Spinal cord (tissue), 10 donors: ENCODE results near the gene OR52B2. TPM values are rescaled to one million over a fixed set of nuclear protein-coding genes. Genes with fewer than 3 reads are reported as not detected.

Experiments used
- DNase-seq, 6 donors: peaks; one replicate each; pipeline versions ENCODE4 v3.0.0 to v3.0.0-alpha.2; 2013 to 2015; ENCODE audit warnings: low spot score in 6 of 6, low read depth in 4 of 6
- H3K27ac ChIP-seq: one replicate; pipeline ENCODE4 v1.5.1; 2013; ENCODE audit warnings: low read depth, low read length, control low read depth
- H3K27me3 ChIP-seq: one replicate; pipeline ENCODE4 v1.6.1; 2013; ENCODE audit warnings: low read length; ENCODE audit not compliant: control insufficient read depth, insufficient read depth
- H3K36me3 ChIP-seq: one replicate; pipeline ENCODE4 v1.6.1; 2013; ENCODE audit warnings: low read length; ENCODE audit not compliant: control insufficient read depth, insufficient read depth
- H3K4me1 ChIP-seq: one replicate; pipeline ENCODE4 v1.6.1; 2013; ENCODE audit warnings: low read length; ENCODE audit not compliant: control insufficient read depth, insufficient read depth
- H3K4me3 ChIP-seq: one replicate; pipeline ENCODE4 v1.5.1; 2013; ENCODE audit warnings: low read depth, low read length, control low read depth
- H3K9me3 ChIP-seq: one replicate; pipeline ENCODE4 v1.6.1; 2013; ENCODE audit warnings: low read length; ENCODE audit not compliant: control insufficient read depth, insufficient read depth
- WGBS: methylation state at CpG from one replicate; pipeline ENCODE4 v1.1.5; 2013; ENCODE audit warnings: missing lambda C conversion rate; ENCODE audit not compliant: insufficient coverage; 5-methylcytosine and 5-hydroxymethylcytosine counted together
- polyA plus RNA-seq, 2 donors: library from polyadenylated mRNA; unstranded; fragments of 120-200 nt; gene quantifications; one replicate each; pipeline ENCODE4 v1.2.1, GENCODE V29; 2013; ENCODE audit not compliant: insufficient read length in 2 of 2
- total RNA-seq, 2 donors: library from RNA; depleted of rRNA in 1 of 2; stranded (reverse); fragments of 120-200 nt in 1 of 2; fragments of >200 nt in 1 of 2; gene quantifications; one replicate each; pipeline versions ENCODE4 v1.2.3 to v1.2.4, GENCODE V29; 2013 to 2014
- donor health status: healthy.

OR52B2 gene
- total and polyA plus RNA-seq, 4 donors: not detected

DNA sequence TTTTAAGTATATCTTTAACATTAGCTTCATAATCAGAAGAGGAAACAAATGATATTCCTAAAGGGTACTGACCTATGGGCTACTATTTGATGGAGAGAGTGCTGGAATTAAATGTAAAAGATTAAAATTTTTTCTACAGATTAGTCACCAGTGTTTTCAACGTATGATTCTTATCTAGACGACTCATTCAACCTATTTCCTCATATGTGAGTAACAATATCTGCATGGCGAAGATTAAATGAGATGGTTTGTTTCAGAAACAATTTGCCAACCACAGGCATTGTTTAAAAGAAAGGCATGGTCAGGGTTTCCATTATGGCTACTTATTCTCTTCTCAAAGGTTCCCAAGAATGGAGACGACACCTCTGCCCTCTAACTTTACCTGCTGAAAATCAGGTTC, 42.2 kb downstream of the OR52B2 start:
- 100% methylated on average over 1 of the region's 4 CpGs for WGBS
- no peak for DNase-seq
- H3K36me3 ChIP-seq: no peaks in the 10 kb centered on the region
- H3K27ac ChIP-seq: no peak overlapping the region
- H3K4me1 ChIP-seq: no peaks in the 10 kb centered on the region
- H3K27me3 ChIP-seq: no peaks in the 10 kb centered on the region
- no peak overlapping the region for H3K4me3 ChIP-seq
- H3K9me3 ChIP-seq: no peaks in the 10 kb centered on the region

DNA sequence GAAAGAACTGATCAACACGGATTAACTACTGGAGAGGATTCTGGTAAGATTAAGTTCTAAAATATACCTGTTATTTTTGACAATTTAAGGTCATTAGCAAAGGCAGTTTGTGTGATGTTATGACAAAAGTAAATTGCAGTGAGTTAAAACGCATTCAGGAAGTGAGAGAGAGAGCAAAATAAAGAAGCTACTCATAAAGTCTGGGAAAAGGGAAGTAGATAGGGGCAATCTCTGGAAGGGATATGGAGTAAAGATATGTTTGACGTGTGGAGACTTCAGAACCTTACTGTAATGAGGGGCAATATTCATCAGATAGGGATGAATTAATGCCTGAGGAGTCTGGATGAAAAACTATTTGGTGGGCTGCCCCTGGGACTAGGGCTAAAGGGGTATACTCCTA, 45.9 kb downstream of the OR52B2 start:
- 81% methylated on average over 2 of the region's 3 CpGs for WGBS

More for the DNA sequence above, 45.9 kb downstream of the OR52B2 start:
- no peak for DNase-seq
- H3K4me1 ChIP-seq: no peaks in the 10 kb centered on the region
- H3K4me3 ChIP-seq: no peak overlapping the region
- no peaks in the 10 kb centered on the region for H3K9me3 ChIP-seq
- no peaks in the 10 kb centered on the region for H3K27me3 ChIP-seq
- no peaks in the 10 kb centered on the region for H3K36me3 ChIP-seq
- no peak overlapping the region for H3K27ac ChIP-seq

Other genes with a start within 250 kb of the OR52B2 start
- not detected for gene OR56A3, start 228.1 kb downstream of the OR52B2 start, total RNA-seq
- gene OR56A3, start 228.1 kb downstream of the OR52B2 start, polyA plus RNA-seq: not detected
- gene OR56A5, start 201.8 kb downstream of the OR52B2 start, total RNA-seq: not detected
- not detected for gene OR56A5, start 201.8 kb downstream of the OR52B2 start, polyA plus RNA-seq
- gene OR52L1, start 183.3 kb downstream of the OR52B2 start, total RNA-seq: not detected
- not detected for gene OR52L1, start 183.3 kb downstream of the OR52B2 start, polyA plus RNA-seq
- under 1 TPM in 1 of 2 donors, not detected in 1; 0.06 TPM for gene OR56A4, start 163.4 kb downstream of the OR52B2 start, total RNA-seq
- under 1 TPM in 1 of 2 donors, not detected in 1; 0.06 TPM for gene OR56A4, start 163.4 kb downstream of the OR52B2 start, polyA plus RNA-seq
- gene OR56A1, start 139.6 kb downstream of the OR52B2 start, total RNA-seq: under 1 TPM; 0.06 to 0.10 TPM
- not detected for gene OR56A1, start 139.6 kb downstream of the OR52B2 start, polyA plus RNA-seq
- gene OR56B4, start 62.6 kb downstream of the OR52B2 start, total RNA-seq: not detected
- gene OR56B4, start 62.6 kb downstream of the OR52B2 start, polyA plus RNA-seq: not detected
- gene OR52W1, start 28.9 kb upstream of the OR52B2 start, total RNA-seq: not detected
- gene OR52W1, start 28.9 kb upstream of the OR52B2 start, polyA plus RNA-seq: under 1 TPM; 0.24 TPM
- gene C11orf42, start 35.2 kb upstream of the OR52B2 start, total RNA-seq: not detected
- 1 to 10 TPM; 1.2 to 2.0 TPM for gene C11orf42, start 35.2 kb upstream of the OR52B2 start, polyA plus RNA-seq
- gene FHIP1B, start 64.3 kb upstream of the OR52B2 start, total RNA-seq: 10 to 100 TPM; 14.6 to 30.1 TPM
- 10 to 100 TPM; 37.7 to 42.3 TPM for gene FHIP1B, start 64.3 kb upstream of the OR52B2 start, polyA plus RNA-seq
- gene CNGA4, start 68.8 kb upstream of the OR52B2 start, total RNA-seq: under 1 TPM; 0.20 to 0.39 TPM
- gene CNGA4, start 68.8 kb upstream of the OR52B2 start, polyA plus RNA-seq: under 1 TPM; 0.68 to 0.78 TPM
- 1 to 10 TPM; 1.6 to 2.0 TPM for gene CCKBR, start 89.5 kb upstream of the OR52B2 start, total RNA-seq
- 1 to 10 TPM; 4.1 to 4.4 TPM for gene CCKBR, start 89.5 kb upstream of the OR52B2 start, polyA plus RNA-seq
- gene CAVIN3, start 150.2 kb upstream of the OR52B2 start, total RNA-seq: 100 to 1,000 TPM in 1 of 2 donors, 10 to 100 TPM in 1; 19.1 to 107 TPM
- 10 to 100 TPM; 14.3 to 28.8 TPM for gene CAVIN3, start 150.2 kb upstream of the OR52B2 start, polyA plus RNA-seq
- gene SMPD1, start 220.1 kb upstream of the OR52B2 start, total RNA-seq: 10 to 100 TPM; 18.8 to 38.2 TPM
- 10 to 100 TPM; 44.4 to 50.0 TPM for gene SMPD1, start 220.1 kb upstream of the OR52B2 start, polyA plus RNA-seq
- gene APBB1, start 248.8 kb upstream of the OR52B2 start, total RNA-seq: 100 to 1,000 TPM; 117 to 154 TPM
- 100 to 1,000 TPM; 271 to 282 TPM for gene APBB1, start 248.8 kb upstream of the OR52B2 start, polyA plus RNA-seq